Activated CD4-positive, alpha-beta T cell treated with anti-CD3 and anti-CD28 coated beads, Interleukin-2, amount 50 U/mL, for 4 hours (primary cell): ENCODE data around the gene LMNTD2.
"Not testable (repeated sequence)": the region's sequence is repeated elsewhere in the genome, so short reads cannot be mapped to it uniquely, and the experiment has no call there.

ENCODE experiments used
- DNase-seq, 2 experiments: peaks; one replicate each; pipeline ENCODE4 v3.0.0-alpha.2; 2020

LMNTD2 gene

DNA sequence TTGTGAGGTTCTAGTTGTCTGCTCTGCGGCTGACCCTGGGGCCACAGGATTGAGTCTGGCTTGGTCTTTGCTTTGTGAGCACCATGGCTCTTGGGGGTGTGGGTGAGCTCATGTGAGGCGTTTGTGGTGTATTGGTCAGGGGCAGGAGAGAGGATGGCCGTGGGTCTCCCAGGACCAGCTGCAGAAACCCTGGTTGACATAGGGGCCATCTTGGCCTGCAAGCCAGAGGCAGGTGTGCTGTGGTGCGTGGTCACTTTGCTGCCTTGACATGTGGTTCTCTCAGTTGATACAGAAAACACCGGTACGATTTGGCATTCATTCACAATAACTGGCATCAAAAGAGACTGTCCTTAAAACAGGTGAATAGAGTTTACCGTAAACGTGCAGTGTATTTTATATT, 27.0 kb upstream of the LMNTD2 start:
- no peak for DNase-seq

DNA sequence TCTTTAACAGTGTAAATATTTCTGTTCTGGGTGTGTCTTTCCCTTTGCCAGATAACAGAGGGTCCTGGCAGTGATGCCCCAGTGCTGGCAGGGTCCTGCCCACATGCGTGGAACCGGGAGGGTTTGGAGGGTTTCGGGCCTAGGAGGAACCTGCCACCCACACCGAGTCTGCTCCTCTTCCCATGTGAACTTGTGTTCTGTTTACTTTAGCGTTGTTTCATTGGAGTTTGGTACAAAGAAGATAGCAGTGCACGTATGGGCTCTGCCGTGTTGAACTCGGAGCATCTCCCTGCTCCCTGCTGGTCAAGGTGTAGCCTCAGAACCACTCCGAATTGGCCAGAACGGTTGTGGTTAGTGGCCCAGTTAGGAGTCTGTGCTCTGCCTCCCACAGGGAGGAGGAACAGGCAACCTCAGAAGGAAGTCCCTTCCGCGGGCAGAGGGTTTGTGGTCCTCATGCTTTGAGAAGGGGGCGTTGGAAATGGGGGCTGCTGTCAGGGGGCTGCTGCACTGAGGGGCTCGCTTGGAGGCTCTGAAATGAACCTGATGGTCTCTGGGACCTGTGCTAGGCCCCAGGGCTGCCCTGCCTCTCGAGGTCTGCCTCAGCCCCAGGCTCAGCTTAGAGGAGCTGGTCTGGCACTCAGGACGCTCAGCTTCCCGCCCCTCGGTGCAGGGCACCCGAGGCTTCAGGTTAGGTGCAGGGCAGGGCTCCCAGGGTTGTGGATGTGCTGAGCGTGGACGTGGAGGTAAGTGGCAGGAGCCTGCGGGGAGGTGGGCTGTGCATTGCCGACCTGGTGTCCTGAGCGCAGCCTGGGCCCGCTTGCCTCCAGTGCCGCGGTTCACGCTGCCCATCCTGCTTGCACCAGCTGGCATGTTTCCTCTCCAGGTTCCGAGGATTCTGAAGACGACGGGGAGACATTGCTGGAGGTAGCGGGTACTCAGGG, 26.1 kb upstream of the LMNTD2 start:
- no peak for DNase-seq

DNA sequence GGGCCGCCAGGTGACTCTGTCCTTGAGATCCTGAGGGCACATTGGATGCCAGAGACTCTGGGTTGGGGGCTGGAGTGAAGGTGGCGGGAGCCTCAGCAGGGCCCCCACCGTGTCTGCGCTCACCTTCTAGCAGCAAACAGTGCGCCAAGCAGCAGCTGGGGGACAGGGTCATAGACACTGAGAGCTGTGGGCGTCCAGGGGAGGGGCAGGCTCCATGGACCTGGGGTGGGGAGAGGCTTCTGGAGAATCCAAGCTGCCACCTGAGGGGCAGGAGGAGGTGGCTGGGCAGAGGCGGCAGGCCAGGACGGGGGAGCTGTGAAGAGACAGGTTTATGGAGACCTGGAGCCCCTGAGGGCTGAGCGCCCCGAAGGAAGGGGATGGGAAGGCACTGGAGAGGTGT, 23.7 kb upstream of the LMNTD2 start:
- no peak for DNase-seq

DNA sequence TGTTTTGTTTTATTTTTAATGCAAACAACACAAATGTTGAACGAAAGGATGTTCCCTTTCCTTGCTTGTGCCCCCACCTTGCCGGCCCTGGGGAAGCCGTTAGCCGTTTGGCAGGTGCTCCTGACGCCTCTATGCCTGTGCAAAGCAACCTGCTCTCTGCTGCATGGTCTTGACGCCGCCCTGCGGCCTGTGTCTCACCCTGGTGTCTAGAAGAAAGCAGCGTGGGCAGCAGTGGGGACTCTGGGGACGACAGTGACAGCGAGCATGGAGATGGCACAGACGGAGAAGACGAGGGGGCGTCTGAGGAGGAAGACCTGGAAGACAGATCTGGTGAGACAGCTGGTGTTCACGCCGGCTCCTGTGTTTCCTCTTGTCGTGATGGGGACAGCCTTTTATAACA, 21.2 kb upstream of the LMNTD2 start:
- DNase-seq: no peak

DNA sequence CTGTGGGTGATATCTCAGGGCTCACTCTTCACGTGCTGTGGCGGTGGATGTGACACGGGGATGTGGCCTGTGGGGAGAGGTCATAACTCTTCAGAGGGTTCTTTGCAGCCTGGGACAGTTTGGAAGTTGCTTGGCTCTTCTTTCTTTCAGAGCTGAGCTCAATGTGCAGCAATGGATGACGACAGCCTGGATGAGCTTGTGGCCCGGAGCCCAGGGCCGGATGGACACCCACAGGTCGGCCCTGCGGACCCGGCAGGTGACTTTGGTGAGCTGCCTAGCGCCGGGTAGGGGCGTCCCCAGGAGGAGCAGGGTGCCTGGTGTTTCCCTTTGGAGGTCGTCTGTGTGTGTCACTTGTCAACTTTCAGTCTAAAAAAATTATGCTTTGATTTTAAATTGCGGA, 20.8 kb upstream of the LMNTD2 start:
- no peak for DNase-seq

DNA sequence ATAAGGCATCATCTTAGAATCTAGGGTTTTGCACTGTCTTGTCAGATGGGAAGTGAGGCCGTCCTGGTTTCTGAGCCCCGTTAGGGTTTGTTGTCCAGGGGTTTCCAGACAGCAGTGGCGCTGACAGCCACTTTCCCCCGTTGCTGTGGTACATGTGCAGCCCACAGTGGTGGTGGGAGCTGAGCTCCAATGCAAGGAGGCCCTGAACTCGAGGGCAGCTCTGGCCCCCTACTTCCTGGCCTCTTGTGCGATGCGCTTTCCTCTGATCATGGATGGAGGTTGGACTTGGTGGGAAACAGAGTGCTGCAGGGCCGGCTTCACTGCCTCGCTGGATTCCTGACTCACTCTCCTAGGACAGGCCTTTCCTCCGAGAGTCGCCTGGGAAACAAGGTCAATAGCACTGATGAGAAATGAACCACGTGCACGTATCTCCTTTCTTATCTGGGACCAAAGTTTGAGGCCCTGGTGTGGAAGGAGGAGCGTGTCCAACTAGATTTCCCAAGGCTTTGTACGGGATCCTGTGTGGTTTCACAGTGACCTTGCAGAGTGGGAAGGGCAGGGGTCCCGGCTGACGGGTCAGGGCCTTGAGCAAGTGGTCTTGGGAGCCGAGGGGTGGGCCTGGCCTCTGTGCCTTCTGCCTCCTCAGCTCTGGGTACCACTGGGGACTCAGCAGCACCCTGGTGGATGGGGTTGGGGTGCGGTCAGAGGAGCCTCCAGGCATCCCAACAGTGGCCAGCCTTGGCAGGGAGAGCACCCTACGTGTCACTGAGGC, 19.5 kb upstream of the LMNTD2 start:
- no peak for DNase-seq

DNA sequence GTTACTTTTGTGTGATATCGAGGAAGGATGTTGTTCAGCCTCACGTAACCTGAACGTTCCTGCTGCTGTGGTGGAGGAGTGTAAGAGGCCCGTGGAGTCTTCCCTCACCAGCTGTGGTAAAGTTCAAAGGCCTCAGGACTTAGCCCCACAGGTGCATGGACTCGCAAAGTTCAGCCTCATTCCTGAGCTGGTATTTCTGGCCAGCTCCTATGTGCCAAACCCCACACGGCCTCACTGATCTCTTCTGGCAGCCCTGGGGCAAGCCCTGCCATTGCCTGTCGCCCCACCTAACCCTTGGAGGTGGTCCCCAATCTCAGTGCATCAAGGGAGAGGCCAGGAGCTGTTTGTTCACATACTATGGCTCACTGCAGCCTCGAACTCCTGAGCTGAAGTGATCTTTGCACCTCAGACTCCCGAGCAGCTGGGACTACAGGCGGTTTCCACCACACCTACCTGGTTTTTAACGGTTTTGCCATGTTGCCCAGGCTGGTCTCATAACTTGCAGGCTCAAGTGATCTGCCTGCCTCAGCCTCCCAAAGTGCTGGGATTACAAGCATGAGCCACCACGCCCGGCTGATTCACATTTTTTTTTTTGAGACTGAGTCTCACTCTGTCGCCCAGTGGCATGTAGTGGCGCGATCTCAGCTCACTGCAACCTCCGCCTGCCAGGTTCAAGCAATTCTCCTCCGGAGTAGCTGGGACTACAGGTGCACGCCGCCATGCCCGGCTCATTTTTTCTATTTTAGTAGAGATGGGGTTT, 17.9 kb upstream of the LMNTD2 start:
- DNase-seq: no peak

DNA sequence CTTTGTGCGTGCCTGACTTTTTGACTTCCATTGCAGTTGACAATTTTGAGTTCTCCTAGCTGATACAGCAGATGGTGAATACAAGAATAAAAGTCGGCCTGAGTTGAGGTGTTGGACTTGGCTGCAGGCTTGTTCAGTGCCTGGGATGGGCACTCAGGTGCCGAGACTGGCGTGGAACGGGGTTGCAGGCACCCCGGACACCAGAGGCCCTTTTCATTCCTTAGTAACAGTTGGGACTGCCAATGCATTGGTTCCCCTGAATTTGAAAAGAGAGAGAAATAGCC, 17.0 kb upstream of the LMNTD2 start:
- DNase-seq: no peak

DNA sequence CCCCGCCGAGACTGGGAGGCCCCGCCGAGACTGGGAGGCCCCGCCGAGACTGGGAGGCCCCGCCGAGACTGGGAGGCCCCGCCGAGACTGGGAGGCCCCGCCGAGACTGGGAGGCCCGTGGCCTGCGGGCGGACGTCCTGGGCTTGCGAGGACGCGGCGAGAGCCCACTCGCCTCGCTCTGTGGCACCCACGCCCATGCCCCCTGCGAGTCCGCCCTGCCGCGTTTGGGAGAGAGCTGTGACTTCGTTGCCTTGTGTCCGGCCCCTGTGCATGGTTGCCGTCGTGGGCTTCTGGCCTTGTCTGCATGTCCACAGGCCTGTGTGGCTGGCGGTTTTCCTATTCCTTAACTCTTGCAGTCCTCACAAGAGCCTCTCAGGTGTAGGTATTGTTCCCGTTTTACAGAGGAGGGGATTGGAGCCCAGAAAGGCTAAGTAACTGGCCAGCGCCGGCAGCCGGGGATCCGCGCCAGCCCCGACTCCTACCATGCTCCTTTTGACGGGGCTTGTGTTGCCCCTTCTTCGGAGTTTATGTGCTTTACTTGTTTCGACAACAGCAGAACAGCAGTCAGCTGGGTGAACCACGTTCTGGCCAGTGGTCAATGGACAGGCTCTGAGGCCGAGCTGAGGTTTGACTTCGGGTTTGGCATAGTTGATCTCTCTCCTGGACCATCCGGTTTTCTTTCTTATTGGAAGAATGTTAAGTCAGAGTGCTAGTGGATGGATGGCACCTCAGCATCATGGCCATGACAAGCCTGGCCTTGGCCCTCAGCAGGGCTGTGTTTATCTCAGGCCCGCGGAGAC, 16.5 kb upstream of the LMNTD2 start:
- no peak for DNase-seq

DNA sequence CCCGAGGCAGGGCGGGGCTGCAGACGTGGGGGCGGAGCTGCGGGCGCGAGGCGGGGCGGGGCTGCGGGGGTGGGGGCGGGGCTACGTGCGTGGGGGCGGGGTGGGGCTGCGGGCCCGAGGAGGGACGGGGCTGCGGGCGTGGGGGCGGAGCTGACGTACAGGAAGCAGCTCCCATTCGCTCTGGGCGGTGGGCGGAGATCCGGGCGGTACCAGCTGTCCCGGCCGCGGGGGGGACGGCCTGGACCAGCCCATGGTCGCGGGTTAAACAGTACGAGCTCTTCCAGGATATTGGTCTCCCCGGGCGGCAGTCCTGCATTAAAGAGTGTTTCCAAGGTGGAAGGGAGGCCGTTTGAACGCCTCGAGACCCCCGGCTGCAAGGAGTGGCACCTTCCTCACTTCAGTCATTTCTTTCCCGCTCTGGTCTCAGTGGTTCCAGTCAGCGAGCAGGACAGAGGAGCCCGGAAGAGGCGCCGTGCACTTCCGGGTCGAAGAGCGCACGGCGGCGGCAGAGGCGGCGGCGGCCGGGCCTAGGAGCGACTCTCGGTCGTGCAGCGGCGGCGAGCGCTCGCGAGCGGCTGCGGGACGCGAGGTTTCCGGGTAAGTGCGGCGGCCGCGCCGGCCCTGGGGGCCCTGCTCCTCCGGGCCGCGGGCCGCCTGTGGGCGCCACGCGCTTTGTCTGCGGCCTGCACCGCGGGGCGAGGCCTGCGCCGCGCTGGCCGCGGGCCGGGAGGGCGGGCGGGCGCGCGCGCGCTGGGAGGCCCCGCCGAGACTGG, 15.6 kb upstream of the LMNTD2 start, which contains the start of gene PHRF1:
Gene PHRF1 (plus strand): TSS at position 475 of the 773 bp plus-strand sequence. CDS start 5,043 bp downstream, outside the sequence.
- peak; percentile 94 to 95 for DNase-seq

DNA sequence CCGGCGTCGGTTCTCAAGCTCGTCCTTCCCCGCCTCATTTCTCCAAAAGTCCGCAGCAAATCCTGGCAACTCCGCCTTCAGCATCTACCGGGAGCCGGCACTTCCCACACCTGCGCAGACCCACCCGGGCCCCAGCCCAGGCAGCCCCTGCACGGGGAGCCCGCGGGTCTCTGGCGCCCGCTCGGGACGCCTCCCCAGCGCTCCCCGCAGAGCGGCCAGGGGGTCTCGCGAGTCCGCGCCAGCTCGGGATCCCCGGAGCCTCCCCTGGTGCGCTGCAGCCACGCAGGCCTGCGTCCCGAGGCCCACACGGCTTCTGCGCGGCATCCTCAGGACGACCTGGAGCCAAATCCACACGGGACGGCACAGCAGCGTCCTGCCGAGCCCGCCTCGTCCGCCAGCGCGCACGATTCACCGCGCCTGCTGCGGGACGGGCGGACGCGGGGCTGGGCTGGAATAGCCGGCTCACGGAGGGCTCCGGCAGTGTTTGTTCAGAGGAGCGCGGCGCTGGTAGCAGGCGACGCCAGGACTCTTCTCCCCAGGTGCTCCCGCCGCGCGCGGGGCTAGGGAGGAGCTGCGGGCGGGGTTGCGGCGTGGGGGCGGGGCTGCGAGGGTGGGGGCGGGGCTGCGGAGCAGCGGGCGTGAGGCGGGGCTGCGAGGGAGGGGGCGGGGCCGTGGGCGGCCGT, 14.9 kb upstream of the LMNTD2 start:
- no peak for DNase-seq

DNA sequence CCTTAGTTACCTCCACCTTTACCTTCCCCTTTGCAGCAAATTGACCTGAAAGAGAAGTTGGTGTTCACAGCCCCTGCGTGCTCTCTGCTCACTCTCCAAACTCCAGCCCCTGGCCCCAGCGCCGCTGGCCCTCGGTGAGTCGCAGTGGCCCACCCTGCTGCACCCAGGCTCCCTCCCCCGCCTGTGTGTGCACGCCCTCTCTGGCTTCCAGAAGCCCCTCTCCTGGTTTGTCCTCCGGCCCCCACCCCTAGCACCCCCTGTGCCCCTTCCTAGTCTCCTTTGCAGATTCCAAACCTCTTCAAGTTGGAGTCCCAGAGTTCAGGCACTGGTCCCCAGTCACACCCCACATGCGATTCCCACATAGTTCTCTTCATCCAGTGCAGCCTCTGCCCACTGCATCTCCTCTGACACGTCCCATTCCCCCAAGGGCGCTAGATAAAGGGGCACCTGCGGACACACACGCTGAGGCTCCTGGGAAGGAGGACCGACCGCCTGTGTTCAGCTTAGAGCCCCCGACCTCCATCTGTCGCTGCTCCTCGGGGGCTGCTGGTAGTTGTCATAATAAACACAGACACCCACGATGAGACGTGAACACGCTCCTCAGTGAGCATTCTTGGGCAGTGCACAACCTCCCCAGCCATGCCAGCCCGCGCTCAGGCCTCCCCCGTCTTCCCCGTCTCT, 14.2 kb upstream of the LMNTD2 start:
- DNase-seq: no peak

DNA sequence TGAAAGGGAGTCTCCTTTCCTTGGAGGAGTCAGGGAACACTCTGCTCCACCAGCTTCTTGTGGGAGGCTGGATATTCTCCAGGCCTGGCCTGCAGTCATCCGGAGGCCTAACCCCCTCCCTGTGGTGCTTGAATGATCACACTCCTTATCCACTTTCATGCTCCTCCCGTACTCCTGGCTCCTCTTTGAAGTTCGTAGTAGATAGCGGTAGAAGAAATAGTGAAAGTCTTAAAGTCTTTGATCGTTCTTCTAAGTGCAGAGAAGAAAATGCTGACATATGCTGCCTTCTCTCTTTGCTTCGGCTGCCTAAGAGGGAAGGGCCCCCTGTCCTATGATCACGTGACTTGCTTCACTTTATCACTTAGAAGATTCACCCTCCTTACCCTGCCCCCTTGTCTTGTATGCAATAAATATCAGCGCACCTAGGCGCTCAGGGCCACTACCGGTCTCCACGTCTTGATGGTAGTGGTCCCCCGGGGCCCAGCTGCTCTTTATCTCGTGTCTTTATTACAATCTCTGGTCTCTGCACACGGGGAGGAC, 13.6 kb upstream of the LMNTD2 start:
- not testable (repeated sequence) for DNase-seq

DNA sequence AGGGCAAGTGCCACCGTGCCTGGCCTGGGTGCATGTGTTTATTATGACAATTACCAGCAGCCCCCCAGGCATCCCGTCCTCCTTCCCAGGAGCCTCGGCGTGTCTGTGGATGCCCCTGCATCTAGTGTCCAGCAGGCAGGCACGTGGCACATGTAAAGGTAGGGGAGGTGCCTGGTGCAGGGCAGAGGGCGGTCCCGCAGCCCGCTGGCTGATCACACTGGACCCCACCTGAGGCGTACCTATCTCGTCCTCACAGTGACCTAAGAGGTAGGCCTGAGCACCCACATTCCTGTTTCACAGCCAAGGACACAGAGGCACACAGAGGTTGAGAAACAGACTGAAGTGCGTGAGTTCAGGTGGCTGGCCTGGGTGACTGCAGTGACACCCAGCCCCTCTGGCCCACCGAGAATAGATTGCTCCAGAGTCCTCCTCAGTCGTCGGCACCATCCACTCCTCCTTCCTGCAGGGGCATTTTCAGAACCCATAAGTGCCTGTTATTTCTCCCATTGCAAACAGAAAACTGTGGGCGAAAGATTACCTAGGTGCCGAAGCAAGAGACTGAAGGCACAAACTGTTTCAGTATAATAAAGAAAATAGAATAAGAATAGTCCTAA, 12.7 kb upstream of the LMNTD2 start:
- no peak for DNase-seq

DNA sequence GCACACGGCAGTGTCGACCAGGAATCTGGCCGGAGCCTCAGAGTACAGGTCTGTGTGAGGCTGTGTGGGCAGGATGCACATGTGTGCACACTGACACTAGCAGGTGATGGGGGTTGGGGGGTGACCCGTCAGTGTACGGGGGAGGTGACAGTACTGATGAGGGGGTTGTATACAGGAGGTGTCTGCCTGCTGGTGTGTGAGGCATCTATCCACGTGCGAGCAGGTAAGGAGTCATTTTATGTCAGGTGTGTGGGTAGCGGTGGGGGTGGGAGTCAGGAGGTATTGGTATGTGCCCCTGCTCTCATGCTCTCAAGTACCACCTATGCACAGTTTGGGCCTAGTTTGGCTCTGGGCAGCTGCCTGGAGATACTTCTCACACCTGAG, 11.3 kb upstream of the LMNTD2 start:
- no peak for DNase-seq

DNA sequence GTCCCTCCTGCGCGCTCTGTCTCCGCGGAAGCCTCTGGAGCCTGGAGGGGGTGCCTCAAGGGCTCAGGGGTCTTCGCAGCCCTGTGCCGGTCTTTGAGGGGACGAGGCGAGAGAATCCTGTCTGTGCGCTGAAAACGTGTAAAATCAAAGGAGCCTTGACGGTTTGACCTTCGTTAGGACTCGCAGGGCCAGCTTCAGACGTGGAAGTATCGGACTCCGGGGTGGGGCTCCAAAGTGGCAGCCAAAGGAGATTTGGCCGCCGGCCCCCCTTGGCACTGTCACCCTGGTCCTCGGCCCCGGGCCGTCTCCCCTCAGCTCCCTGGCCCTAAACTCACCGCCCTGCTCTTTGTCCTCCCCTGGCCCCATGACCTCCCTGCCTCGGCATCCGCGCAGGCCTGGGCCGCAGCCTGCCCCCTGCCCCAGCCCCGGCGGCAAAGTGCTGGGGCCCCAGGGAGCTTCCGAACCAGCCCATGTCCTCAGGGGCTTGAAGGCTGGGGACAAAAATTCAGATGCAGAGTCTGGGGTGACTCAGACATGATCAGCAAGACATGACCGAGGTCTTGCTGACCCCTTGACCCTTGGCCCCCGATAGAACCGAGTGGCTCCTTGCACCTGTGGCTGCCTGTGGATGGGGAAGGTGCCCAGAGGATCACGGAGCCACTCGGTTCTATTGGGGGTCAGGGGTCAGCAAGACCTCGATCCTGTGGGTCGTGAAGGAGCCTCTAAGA, 8.8 kb upstream of the LMNTD2 start:
- no peak for DNase-seq

DNA sequence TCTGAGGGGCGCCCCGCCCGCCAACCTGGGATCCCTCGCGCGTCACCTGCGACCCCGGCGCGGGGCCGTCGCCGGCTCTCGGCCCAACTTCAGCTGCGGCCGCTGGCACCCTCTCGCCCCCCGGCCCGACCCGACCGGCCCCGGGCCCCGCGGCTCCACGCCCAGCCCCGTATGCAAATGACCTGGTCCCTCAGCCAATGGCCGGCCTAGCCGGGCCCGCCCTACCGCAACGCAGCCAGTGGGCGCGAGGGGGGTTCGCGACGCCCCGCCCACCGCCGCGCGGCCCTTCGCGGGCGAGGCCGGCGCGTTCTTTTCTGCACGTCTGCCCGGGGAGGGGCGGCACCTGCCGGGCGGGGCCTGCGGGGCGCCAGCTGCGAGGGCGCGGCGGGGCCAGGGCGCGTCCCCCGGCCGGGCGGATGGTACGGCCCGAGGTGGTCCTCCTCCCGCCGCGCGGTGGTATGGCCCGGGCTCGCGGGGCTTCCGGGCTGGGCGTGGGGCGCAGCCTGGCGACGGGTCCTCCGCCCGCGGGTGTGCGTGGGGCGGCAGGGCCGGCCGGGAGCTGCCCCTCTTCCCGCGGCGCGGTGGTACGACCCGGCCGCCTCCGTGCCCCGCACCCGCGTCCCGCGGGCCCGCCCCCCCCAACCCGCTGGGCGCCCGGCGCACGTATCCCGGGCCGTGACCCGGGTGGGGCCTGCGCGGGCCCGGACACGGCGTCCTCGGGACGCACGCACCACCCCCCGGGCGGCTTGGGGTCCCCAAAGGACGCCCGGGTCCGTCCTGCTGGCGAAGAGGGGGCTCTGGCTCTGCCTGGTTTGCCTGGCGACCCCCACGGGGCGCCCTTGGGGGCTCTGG, 8.0 kb upstream of the LMNTD2 start:
- peak; percentile 78 to 79 for DNase-seq
